ENCODE measurements around the gene ERBB2.

The ERBB2 gene

DNA sequence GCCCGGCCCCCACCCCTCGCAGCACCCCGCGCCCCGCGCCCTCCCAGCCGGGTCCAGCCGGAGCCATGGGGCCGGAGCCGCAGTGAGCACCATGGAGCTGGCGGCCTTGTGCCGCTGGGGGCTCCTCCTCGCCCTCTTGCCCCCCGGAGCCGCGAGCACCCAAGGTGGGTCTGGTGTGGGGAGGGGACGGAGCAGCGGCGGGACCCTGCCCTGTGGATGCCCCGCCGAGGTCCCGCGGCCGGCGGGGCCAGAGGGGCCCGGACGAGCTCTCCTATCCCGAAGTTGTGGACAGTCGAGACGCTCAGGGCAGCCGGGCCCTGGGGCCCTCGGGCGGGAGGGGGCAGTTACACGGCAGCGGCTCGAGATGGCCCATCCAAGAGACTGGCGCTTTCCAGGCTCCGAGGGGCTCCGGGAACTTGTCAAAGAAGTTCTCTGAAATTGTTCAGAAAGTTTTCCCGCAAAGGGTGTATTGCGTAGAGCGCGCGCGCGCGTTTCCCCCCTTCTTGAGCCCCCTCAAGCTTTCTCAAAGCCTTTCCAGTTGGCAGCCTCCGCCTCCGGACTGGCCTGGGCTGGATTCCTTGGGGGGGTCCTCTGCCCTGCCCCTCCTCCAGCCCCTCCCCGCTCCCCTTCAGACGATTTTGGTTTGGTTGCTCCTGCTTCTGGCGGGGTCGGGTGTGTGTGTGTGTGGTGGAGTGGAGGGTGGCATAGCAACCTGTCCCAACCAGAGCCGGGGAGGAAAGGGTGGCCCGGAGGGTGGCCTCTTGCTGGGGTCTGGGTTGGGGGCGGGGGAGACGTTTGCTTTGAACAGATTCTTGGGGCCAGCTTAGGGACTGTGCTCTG, 504 bp downstream of the ERBB2 start:
- DNase-seq = peak; percentile 9
- H3K4me3 ChIP-seq (ENCODE audit: low read depth, low read length) = peak overlapping the region; percentile 72
- H3K27me3 ChIP-seq (replicated peaks) = no peaks in the 10 kb centered on the region
- TF ChIP-seq, protein P1, sequence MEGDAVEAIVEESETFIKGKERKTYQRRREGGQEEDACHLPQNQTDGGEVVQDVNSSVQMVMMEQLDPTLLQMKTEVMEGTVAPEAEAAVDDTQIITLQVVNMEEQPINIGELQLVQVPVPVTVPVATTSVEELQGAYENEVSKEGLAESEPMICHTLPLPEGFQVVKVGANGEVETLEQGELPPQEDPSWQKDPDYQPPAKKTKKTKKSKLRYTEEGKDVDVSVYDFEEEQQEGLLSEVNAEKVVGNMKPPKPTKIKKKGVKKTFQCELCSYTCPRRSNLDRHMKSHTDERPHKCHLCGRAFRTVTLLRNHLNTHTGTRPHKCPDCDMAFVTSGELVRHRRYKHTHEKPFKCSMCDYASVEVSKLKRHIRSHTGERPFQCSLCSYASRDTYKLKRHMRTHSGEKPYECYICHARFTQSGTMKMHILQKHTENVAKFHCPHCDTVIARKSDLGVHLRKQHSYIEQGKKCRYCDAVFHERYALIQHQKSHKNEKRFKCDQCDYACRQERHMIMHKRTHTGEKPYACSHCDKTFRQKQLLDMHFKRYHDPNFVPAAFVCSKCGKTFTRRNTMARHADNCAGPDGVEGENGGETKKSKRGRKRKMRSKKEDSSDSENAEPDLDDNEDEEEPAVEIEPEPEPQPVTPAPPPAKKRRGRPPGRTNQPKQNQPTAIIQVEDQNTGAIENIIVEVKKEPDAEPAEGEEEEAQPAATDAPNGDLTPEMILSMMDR (IDR thresholded peaks at IDR 0.05; ENCODE audit: low read depth, low read length, missing control alignments) = no peak
- in situ Hi-C loops (cut with HindIII; ENCODE audit: low pct_ligation_motif_present, low sequenced_read_pairs) = no loop called here
- no peaks in the 10 kb centered on the region for H3K36me3 ChIP-seq (replicated peaks)
- H3K27ac ChIP-seq = no peak overlapping the region

DNA sequence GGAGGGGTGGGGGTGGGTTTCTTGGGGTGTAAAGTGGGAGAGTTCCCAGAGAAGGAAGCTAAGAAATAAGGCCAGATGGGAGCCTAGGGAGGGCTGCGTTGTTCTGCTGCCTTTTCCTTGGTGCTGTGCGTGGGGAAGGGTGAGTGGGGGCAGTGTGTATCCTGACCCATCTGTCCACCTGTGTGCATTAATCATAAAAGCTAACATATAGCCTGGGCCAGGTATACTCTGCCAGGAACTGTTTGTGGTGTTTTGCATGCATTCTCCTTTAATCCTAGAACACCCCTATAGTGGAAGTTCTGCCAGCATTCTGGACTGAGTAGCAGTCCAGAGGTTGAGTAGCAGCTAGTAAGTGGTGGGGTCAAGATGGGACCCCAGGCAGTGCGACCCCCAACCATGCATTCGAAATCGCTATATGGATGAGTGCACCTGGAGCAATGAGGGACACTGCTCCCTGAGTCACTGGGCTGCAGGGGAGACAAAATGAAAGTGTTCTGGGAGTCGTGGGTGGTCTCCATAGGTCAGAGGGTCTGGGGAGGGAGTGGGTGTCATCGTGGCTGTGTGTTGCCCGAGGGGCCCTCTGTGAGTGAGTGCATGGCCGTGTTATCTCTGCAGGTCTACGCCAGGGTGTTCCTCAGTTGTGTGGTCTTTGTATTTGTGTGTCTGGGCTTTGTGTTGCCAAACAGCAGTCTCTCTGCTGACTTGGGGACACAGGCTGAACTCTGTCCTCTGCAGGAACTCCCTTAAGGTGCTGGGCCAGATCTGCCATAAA, 1.3 kb downstream of the ERBB2 start:
- in situ Hi-C loops (cut with HindIII; ENCODE audit: low pct_ligation_motif_present, low sequenced_read_pairs) = no loop called here
- H3K36me3 ChIP-seq (replicated peaks) = no peaks in the 10 kb centered on the region
- TF ChIP-seq, protein P1 (IDR thresholded peaks at IDR 0.05; ENCODE audit: low read depth, low read length, missing control alignments) = no peak
- H3K4me3 ChIP-seq (ENCODE audit: low read depth, low read length) = peak overlapping the region; percentile 72
- no peaks in the 10 kb centered on the region for H3K27me3 ChIP-seq (replicated peaks)
- H3K27ac ChIP-seq = no peak overlapping the region
- DNase-seq = no peak

- TF ChIP-seq, protein P1 (IDR thresholded peaks at IDR 0.05; ENCODE audit: low read depth, low read length, missing control alignments) = no peak
- H3K27ac ChIP-seq = no peak overlapping the region
- in situ Hi-C loops (cut with HindIII; ENCODE audit: low pct_ligation_motif_present, low sequenced_read_pairs) = no loop called here
- H3K4me3 ChIP-seq (ENCODE audit: low read depth, low read length) = no peak overlapping the region
- no peak for DNase-seq
- H3K36me3 ChIP-seq (replicated peaks) = peaks cover 1% of the 10 kb centered on the region
- no peaks in the 10 kb centered on the region for H3K27me3 ChIP-seq (replicated peaks)
Observed at GRCh38 chr17:39701784-39702422, 2.0 kb downstream of the ERBB2 start.

GRCh38 chr17:39702901-39703893, 3.3 kb downstream of the ERBB2 start:
- H3K27ac ChIP-seq = no peak overlapping the region
- H3K36me3 ChIP-seq (replicated peaks) = peaks cover 10% of the 10 kb centered on the region
- H3K27me3 ChIP-seq (replicated peaks) = no peaks in the 10 kb centered on the region
- no peak for DNase-seq
- TF ChIP-seq, protein P1 (IDR thresholded peaks at IDR 0.05; ENCODE audit: low read depth, low read length, missing control alignments) = no peak
- H3K4me3 ChIP-seq (ENCODE audit: low read depth, low read length) = no peak overlapping the region
- in situ Hi-C loops (cut with HindIII; ENCODE audit: low pct_ligation_motif_present, low sequenced_read_pairs) = no loop called here

DNA sequence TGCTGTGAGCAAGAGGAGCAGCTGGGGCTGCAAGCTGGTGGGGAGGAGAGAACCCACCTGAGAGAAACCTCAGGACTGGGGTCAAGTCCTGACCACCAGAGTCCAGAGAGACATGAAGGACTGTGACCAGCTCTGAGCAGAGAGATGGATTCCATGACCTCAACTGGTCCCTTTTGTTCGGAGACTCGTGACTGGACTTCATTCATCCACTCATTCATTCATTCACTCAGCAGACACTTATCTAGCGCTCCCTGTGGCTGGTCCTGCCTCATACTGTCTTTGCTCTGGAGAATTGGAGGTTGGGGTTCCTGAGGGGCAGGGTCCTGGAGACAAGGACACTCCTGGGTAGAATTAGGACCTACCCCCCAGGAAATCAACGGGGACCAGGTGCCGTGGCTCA, 4.0 kb downstream of the ERBB2 start:
- in situ Hi-C loops (cut with HindIII; ENCODE audit: low pct_ligation_motif_present, low sequenced_read_pairs) = no loop called here

More for the DNA sequence above, 4.0 kb downstream of the ERBB2 start:
- peaks cover 14% of the 10 kb centered on the region for H3K36me3 ChIP-seq (replicated peaks)
- no peak overlapping the region for H3K4me3 ChIP-seq (ENCODE audit: low read depth, low read length)
- H3K27ac ChIP-seq = no peak overlapping the region
- DNase-seq = no peak
- H3K27me3 ChIP-seq (replicated peaks) = no peaks in the 10 kb centered on the region
- TF ChIP-seq, protein P1 (IDR thresholded peaks at IDR 0.05; ENCODE audit: low read depth, low read length, missing control alignments) = no peak
